B cell (primary cell): ENCODE measurements around the gene KRTAP10-3. TPM values are rescaled to one million over a fixed set of nuclear protein-coding genes. Genes with fewer than 3 reads are reported as not detected.

ENCODE experiments used
- ATAC-seq: fragments of 200-7000 bp; cut with Tn5 transposase; one replicate; pipeline ENCODE4 v1.10.0; 2021; ENCODE audit warnings: low read depth, mild to moderate bottlenecking, moderate number of reproducible peaks, moderate library complexity
- CTCF ChIA-PET: fragments of 350-600 bp; sonication (Branson Sonifier 250); formaldehyde crosslinking; loops from one replicate; lab custom pipeline; 2021; ENCODE audit warnings: antibody characterized with exemption, inconsistent platforms; lab: Charles Lee
- POLR2A ChIA-PET: fragments of 350-600 bp; sonication (Branson Sonifier 250); formaldehyde crosslinking; loops from one replicate; lab custom pipeline; 2021; ENCODE audit warnings: antibody characterized with exemption; lab: Charles Lee
- DNase-seq: peaks from one replicate; pipeline ENCODE4 v3.0.0; 2013
- H2AFZ ChIP-seq: 2 replicates; pipeline ENCODE4 v1.6.1; 2012; ENCODE audit warnings: mild to moderate bottlenecking, low read depth, low read length; ENCODE audit not compliant: insufficient read depth, poor library complexity, severe bottlenecking
- H3K27ac ChIP-seq, 2 donors: 1 replicate in 1 of 2; 2 replicates in 1 of 2; pipeline ENCODE4 v1.5.1; 2012 to 2013; ENCODE audit warnings: low read length in 2 of 2, mild to moderate bottlenecking in 2 of 2, moderate library complexity in 1 of 2
- H3K27me3 ChIP-seq, 4 experiments: fragments of 200-600 bp in 1 of 4; sonication (generic) in 1 of 4; replicated peaks in 1 of 4; 1 replicate in 2 of 4; 2 replicates in 2 of 4; pipeline versions ENCODE4 v1.6.1 to v1.7.0; 2013 to 2016; ENCODE audit warnings: low read length in 3 of 4, mild to moderate bottlenecking in 2 of 4, mixed read lengths in 1 of 4, moderate library complexity in 1 of 4; ENCODE audit not compliant: insufficient read depth in 4 of 4, control insufficient read depth in 3 of 4; ENCODE audit errors: control extremely low read depth in 1 of 4
- H3K36me3 ChIP-seq, 2 experiments: replicated peaks in 1 of 2; 1 replicate in 1 of 2; 2 replicates in 1 of 2; pipeline versions ENCODE4 v1.6.1 to v1.7.1; 2013; ENCODE audit warnings: low read length in 1 of 2; ENCODE audit not compliant: insufficient read depth in 2 of 2, control insufficient read depth in 1 of 2; ENCODE audit errors: control extremely low read depth in 1 of 2, extremely low read depth in 1 of 2
- H3K4me1 ChIP-seq, 2 donors: fragments of 200-600 bp in 1 of 2; sonication (generic) in 1 of 2; 1 replicate in 1 of 2; 2 replicates in 1 of 2; pipeline versions ENCODE4 v1.5.1 to v1.6.1; 2013 to 2017; ENCODE audit warnings: low read length in 2 of 2; ENCODE audit not compliant: control insufficient read depth in 2 of 2, insufficient read depth in 2 of 2
- H3K4me2 ChIP-seq: replicated peaks from 2 replicates; pipeline ENCODE3; 2012; ENCODE audit warnings: mild to moderate bottlenecking, low read depth, low read length; ENCODE audit not compliant: poor library complexity, severe bottlenecking
- H3K4me3 ChIP-seq, 5 experiments: fragments of 200-600 bp in 1 of 5; sonication (generic) in 1 of 5; 1 replicate in 3 of 5; 2 replicates in 2 of 5; pipeline versions ENCODE4 v1.5.1 to v1.7.0; 2011 to 2016; ENCODE audit warnings: low read length in 4 of 5, mild to moderate bottlenecking in 4 of 5, low read depth in 2 of 5, control low read depth in 1 of 5, moderate library complexity in 1 of 5; ENCODE audit not compliant: insufficient read depth in 1 of 5; ENCODE audit errors: control extremely low read depth in 1 of 5, extremely low read depth in 1 of 5
- H3K79me2 ChIP-seq: fragments of 200-600 bp; sonication (generic); one replicate; pipeline ENCODE4 v1.6.0; 2016; ENCODE audit warnings: low read length; ENCODE audit not compliant: control insufficient read depth, insufficient read depth
- H3K9ac ChIP-seq: fragments of 200-600 bp; sonication (generic); 2 replicates; pipeline ENCODE4 v1.6.1; 2017; ENCODE audit warnings: mild to moderate bottlenecking, low read length, moderate library complexity
- H3K9me3 ChIP-seq, 3 donors: one replicate each; pipeline versions ENCODE4 v1.6.1 to v1.7.1; 2013; ENCODE audit warnings: low read length in 2 of 3; ENCODE audit not compliant: control insufficient read depth in 2 of 3, insufficient read depth in 1 of 3; ENCODE audit errors: control extremely low read depth in 1 of 3
- H4K20me1 ChIP-seq: 2 replicates; pipeline ENCODE4 v1.6.0; 2012; ENCODE audit warnings: mild to moderate bottlenecking, low read length; ENCODE audit not compliant: insufficient read depth, control insufficient read depth, poor library complexity, severe bottlenecking
- H3K27ac Mint-ChIP-seq: one replicate; pipeline ENCODE4 v1.8.0; 2021; ENCODE audit warnings: mixed read lengths
- H3K27me3 Mint-ChIP-seq: one replicate; pipeline ENCODE4 v1.8.0; 2021; ENCODE audit warnings: mixed read lengths
- H3K4me1 Mint-ChIP-seq: one replicate; pipeline ENCODE4 v1.8.0; 2021; ENCODE audit warnings: mixed read lengths
- H3K4me3 Mint-ChIP-seq: one replicate; pipeline ENCODE4 v1.8.0; 2021; ENCODE audit warnings: mixed read lengths
- H3K9me3 Mint-ChIP-seq: one replicate; pipeline ENCODE4 v1.8.0; 2022; ENCODE audit warnings: mixed read lengths; ENCODE audit not compliant: insufficient read depth
- CTCF ChIP-seq: fragments of 200-600 bp; IDR thresholded peaks from one replicate; pipeline ENCODE4 v1.8.0; 2022; ENCODE audit warnings: antibody characterized with exemption, mild to moderate bottlenecking
- EZH2 ChIP-seq: IDR thresholded peaks from 2 replicates; pipeline ENCODE4 v1.6.1; 2012; ENCODE audit warnings: borderline replicate concordance, low read depth, mild to moderate bottlenecking, moderate library complexity, low read length; ENCODE audit not compliant: insufficient read depth, poor library complexity, severe bottlenecking
- WGBS: methylation state at CpG from one replicate; pipeline ENCODE4 v1.1.5; 2013; ENCODE audit warnings: missing lambda C conversion rate; ENCODE audit not compliant: insufficient coverage; 5-methylcytosine and 5-hydroxymethylcytosine counted together
- intact Hi-C: fragments of 100-400 bp; cut with micrococcal nuclease; formaldehyde crosslinking; loops from one replicate; pipeline ENCODE4 v1.10.0; 2022
- polyA plus RNA-seq: library from polyadenylated mRNA; depleted of rRNA; stranded (reverse); fragments of >200 nt; gene quantifications from 2 replicates; pipeline ENCODE4 v1.2.3, GENCODE V29; 2012
- total RNA-seq, 2 donors: library from RNA; stranded (reverse); fragments of 120-200 nt in 1 of 2; gene quantifications; 1 replicate in 1 of 2; 2 replicates in 1 of 2; pipeline versions ENCODE4 v1.2.3 to v1.2.4, GENCODE V29; 2013 to 2022

Gene KRTAP10-3
- total and polyA plus RNA-seq, 2 donors (not counting 1 experiment from before 2014, with no cell fraction given): 0.40 TPM; not detected in 1

- intact Hi-C loops: no loop called here
- DNase-seq: no peak
- no peak for ATAC-seq
These were observed 22.6 kb downstream of the KRTAP10-3 start for GRCh38 chr21:44535963-44536362.

GRCh38 chr21:44534688-44535087 lies 23.9 kb downstream of the KRTAP10-3 start:
- Histone ChIP-seq H3K9ac (no peak overlapping the region), H3K4me1 (no peaks in the 10 kb centered on the region), H4K20me1 (no peaks in the 10 kb centered on the region), H2AFZ (no peak overlapping the region), H3K4me3 (no peak overlapping the region), H3K9me3 (peaks cover 0 to 3% (median 0%) of the 10 kb centered on the region in 3 donors), H3K36me3 (no peaks in the 10 kb centered on the region), H3K27me3 (no peaks in the 10 kb centered on the region), H3K79me2 (no peaks in the 10 kb centered on the region), H3K4me2 (no peak overlapping the region), H3K27ac (no peak overlapping the region)
- intact Hi-C loops: no loop called here
- no peak overlapping the region for H3K27ac Mint-ChIP-seq
- ChIA-PET CTCF (no interaction called here), POLR2A (no interaction called here)
- no peaks in the 10 kb centered on the region for H3K4me1 Mint-ChIP-seq
- H3K27me3 Mint-ChIP-seq: peaks cover 22% of the 10 kb centered on the region
- 93% methylated on average over 6 of the region's 6 CpGs for WGBS
- ATAC-seq (no peak), DNase-seq (no peak)
- no peak overlapping the region for H3K4me3 Mint-ChIP-seq
- no peaks in the 10 kb centered on the region for H3K9me3 Mint-ChIP-seq
- TF ChIP-seq CTCF (no peak), EZH2 (no peak)

More at GRCh38 chr21:44535963-44536362, 22.6 kb downstream of the KRTAP10-3 start:
- Mint-ChIP-seq H3K4me1 (no peaks in the 10 kb centered on the region), H3K4me3 (no peak overlapping the region), H3K9me3 (no peaks in the 10 kb centered on the region), H3K27ac (no peak overlapping the region), H3K27me3 (peaks cover 18% of the 10 kb centered on the region)
- ChIA-PET CTCF (interaction anchor here (0.7 to 1.5 kb wide), 2 partner anchors 25 to 407 kb away, joined by 3 read pairs; no protein-coding TSS in a partner anchor), POLR2A (interaction anchor here (0.6 to 0.7 kb wide), 2 partner anchors 237 to 883 kb away, joined by 3 to 4 read pairs; no protein-coding TSS in a partner anchor)
- Histone ChIP-seq H3K79me2 (no peaks in the 10 kb centered on the region), H3K4me1 (no peaks in the 10 kb centered on the region), H3K4me3 (no peak overlapping the region), H2AFZ (no peak overlapping the region), H3K27me3 (no peaks in the 10 kb centered on the region), H3K36me3 (no peaks in the 10 kb centered on the region), H3K9me3 (peaks cover 0 to 10% (median 0%) of the 10 kb centered on the region in 3 donors), H3K27ac (no peak overlapping the region), H3K9ac (no peak overlapping the region), H4K20me1 (no peaks in the 10 kb centered on the region), H3K4me2 (no peak overlapping the region)
- TF ChIP-seq EZH2 (no peak), CTCF (no peak)
- 87% methylated on average over 7 of the region's 7 CpGs for WGBS
